ENCODE measurements around the gene SAMD11.

The SAMD11 gene

DNA sequence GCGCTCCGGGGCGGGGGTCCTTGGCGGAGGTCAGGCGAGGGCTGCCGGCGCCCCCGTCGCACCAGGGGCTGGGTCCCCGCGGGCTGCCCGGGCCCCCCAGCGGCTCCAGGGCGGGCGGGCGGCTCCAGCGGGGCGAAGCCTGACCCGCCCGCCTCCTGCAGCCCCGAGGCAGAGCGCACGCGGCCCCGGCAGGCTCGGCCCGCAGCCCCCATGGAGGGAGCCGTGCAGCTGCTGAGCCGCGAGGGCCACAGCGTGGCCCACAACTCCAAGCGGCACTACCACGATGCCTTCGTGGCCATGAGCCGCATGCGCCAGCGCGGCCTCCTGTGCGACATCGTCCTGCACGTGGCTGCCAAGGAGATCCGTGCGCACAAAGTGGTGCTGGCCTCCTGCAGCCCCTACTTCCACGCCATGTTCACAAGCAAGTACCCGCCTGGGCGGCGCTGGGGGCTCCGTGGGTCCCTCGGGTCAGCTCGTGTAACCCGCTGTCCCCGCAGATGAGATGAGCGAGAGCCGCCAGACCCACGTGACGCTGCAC, 37.5 kb downstream of the SAMD11 start:
- DNase-seq (ENCODE audit: low read depth in 2 of 3, low spot score in 1 of 3): no peak

DNA sequence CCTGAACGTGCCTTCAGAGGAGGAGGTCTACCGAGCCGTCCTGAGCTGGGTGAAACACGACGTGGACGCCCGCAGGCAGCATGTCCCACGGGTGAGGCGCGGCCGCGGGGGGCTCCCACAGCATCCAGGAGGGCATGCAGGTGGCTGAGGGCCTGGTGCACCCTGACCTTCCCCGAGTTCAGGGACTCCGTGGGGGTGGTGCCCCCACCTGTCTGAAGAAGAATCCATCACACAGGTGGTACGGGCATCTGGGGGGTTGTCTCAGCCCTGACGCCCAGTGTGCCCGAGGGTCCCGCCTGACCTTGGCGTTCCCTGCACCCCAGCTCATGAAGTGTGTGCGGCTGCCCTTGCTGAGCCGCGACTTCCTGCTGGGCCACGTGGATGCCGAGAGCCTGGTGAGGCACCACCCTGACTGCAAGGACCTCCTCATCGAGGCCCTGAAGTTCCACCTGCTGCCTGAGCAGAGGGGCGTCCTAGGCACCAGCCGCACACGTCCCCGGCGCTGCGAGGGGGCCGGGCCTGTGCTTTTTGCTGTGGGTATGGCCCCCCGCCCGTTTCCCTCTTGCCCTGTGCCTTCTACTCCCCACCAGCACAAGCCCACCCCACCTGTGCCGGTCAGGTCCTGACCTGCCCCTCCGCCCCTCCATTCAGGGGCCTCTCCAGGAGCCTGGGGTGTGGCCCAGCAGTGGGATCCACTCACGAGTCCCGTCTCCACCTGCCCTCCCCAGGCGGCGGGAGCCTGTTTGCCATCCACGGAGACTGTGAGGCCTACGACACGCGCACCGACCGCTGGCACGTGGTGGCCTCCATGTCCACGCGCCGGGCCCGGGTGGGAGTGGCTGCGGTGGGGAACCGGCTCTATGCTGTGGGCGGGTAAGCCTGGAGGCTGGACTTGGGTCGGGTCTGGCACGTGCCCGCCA, 38.9 kb downstream of the SAMD11 start:
- DNase-seq (ENCODE audit: low read depth in 2 of 3, low spot score in 1 of 3): no peak

DNA sequence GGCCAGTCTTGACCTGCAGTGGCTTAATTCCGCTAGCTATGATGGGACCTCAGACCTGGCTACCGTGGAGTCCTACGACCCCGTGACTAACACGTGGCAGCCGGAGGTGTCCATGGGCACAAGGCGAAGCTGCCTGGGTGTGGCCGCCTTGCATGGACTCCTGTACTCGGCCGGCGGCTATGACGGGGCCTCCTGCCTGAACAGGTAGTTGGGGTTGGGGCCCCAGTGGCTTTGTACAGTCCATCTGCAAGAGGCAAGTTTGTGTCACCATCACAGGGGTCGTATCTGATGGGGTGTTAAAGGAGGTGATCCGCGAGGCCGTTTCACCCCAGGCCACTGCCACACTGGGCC, 39.6 kb downstream of the SAMD11 start:
- no peak for DNase-seq (ENCODE audit: low read depth in 2 of 3, low spot score in 1 of 3)

DNA sequence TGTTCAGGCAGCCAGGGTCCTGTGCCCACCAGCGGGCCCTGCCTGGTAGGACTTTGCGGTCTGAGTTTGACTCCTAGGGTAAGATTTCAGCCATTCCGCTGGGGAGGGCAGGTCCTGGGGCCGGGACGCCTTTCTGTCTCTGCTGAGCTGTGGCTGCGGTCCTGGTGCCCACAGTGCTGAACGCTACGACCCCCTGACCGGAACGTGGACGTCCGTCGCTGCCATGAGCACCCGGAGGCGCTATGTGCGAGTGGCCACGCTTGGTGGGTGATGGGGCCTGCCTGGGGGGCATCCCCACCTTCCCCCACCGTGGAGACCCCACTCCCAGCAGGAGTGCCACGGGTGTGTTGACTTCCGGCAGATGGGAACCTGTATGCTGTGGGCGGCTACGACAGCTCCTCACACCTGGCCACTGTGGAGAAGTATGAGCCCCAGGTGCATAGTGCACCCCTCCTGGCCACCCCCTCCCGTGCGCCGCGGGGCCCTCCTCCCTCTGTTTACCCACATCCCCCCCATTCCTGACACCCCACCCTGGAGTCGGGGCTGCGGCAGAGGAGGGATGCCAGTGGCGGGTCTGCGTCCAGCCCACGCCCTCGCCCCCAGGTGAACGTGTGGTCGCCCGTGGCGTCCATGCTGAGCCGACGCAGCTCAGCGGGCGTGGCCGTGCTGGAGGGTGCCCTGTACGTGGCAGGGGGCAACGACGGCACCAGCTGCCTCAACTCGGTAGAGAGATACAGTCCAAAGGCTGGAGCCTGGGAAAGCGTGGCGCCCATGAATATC, 40.2 kb downstream of the SAMD11 start:
- DNase-seq (ENCODE audit: low read depth in 2 of 3, low spot score in 1 of 3): no peak

DNA sequence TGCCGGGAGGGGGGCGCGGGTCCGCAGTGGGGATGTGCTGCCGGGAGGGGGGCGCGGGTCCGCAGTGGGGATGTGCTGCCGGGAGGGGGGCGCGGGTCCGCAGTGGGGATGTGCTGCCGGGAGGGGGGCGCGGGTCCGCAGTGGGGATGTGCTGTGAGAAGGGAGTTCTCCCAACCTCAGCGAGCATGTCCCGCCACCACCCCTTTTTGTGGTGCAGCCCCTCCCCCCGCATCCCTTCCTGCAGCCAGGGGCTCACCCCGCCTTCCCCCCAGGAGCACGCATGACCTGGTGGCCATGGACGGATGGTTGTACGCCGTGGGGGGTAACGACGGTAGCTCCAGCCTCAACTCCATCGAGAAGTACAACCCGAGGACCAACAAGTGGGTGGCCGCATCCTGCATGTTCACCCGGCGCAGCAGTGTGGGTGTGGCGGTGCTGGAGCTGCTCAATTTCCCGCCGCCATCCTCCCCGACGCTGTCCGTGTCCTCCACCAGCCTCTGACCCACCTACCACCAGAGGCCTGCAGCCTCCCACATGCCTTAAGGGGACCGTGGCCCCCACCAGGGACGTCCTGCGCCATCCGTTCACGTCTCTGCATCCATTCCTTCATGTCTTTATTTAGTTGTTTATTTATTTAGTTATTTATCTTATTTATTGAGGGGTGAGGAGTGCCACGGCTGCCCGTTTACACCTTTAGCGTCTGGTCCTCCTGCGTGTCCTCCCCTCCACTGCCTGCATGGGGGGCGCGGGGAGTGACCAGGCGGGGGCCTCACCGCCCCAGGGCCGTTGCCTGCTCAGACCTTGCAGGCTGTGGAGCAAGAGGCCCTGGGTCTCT, 41.2 kb downstream of the SAMD11 start:
- DNase-seq (ENCODE audit: low read depth in 2 of 3, low spot score in 1 of 3): no peak

DNA sequence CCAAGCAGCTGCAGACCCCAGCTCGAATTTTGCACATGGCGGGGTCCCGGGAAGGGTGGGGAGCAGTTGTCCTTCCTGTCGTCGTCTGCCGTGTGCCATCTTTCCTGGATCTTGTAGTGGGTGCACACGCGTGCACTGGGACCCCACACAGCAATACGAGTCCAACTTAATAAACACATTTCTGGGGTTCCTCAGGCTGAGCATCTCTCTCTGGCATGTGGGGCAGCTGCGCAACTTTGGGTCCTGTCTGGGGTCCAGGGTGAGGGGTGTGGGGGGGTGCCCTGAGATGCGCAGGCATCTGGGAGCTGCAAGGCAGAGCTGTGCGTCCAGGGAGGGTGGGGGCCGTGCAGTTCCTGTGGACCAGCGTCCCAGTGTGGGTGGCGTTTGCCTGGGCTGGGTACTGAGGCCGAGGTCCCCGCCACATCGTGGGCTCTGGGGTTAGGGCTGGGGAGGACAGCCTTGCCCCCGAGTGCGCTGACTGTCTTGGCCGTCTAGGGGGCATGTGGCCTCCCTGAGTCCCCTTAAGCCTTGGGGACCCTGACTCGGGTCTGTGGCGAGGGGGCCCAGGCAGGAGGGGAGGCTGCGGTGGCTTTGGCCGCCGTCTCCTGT, 41.9 kb downstream of the SAMD11 start:
- DNase-seq (ENCODE audit: low read depth in 2 of 3, low spot score in 1 of 3): no peak

DNA sequence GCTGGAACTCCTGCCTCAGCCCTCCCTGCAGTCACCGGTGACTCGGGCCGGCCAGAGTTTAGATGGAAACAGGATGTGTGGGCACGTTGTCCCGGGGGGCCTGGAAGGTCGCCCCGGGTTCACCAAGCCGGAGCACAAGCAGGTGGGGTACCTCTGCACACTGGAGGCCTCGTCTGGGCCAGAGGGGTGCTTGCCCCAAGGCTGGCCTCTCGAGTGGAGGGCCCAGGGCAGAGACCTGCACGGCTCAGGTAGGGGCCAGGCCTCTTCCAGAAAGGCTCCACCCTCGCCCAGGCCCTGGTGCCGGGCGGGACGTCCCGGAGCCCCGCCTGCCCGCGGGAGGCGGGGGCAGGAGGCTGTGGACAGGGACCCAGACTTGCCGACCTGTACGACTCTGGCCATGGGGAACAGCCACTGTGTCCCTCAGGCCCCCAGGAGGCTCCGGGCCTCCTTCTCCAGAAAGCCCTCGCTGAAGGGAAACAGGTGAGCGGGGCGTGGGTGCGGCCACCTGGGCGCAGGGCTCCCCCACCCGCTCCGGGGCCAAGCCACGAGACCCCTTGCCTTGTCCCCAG, 42.5 kb downstream of the SAMD11 start, which contains the start of gene PLEKHN1:
PLEKHN1 (plus strand) TSS at position 348 of the 569 bp plus-strand sequence; CDS start at position 398, 50 bp downstream.
- DNase-seq (ENCODE audit: low read depth in 2 of 3, low spot score in 1 of 3): peak in 1 of 3 donors; percentile 30

DNA sequence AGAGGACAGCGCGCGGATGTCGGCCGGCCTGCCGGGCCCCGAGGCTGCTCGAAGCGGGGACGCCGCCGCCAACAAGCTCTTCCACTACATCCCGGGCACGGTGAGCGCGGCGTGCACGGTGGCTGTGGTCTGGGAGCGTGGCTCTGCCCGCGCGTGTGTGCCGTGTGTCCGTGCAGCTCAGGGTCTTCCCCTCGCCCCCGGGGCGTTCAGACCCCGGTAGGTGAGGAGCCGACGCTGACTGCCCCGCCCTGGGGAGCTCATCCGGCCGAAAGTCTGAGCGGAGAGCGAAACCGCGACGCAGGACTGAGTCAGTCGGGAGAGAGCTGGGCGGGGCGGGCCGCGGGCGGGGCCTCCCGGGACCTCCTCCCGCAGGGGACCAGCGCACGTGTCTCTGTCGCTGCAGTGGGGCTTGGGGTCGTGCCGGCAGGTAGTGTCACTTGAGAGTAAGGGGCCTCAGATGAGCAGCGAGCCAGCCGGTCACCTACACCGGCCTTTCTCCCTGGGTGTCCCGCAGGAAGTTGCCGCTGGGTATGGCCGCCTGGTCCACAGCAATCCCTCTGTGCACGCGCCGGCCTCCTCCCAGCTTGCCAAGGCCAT, 43.1 kb downstream of the SAMD11 start:
- DNase-seq (ENCODE audit: low read depth in 2 of 3, low spot score in 1 of 3): peak; percentile 58 to 83 (median 74)

DNA sequence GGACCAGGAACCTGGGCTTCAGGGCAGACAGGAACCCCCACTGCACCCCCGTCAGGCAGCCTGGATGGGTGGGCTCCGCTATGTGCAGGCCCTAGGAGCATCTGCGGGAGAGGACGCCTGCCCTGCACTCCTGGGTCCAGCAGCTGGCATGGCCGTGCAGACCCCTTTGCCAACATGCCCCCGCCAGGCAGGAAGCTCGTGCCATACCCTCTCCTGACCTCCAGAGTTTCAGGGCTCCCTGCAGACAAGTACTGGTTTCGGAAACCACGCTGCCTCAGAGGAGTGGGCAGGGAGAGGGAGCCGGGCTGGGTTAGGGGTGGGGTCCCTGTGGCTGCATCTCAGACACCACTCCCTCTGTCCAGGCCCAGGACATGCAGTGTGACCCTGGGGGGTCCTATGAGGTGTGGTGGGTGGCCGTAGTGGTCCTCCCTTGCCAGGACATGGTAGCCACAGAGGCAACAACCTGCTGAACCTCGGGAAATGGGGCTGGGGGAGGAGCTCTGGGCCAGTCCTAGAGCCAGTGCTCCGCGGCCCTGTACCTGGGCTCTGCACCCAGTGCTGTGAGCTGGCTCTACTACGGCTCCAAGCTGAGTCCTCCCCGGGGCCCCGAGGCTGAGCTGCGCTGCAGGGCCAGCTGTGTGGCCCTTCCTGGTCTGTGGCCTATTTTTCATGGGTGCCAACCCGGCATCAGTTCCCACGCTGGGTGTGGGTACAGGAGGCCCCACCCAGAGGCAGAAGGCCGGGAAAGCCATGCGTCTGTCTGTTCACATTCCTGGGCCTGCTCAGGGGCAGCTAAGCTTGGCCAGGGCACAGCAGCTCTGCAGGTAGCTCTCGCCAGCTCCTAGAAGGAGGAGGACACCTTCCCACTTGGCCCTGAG, 44.0 kb downstream of the SAMD11 start:
- no peak for DNase-seq (ENCODE audit: low read depth in 2 of 3, low spot score in 1 of 3)

DNA sequence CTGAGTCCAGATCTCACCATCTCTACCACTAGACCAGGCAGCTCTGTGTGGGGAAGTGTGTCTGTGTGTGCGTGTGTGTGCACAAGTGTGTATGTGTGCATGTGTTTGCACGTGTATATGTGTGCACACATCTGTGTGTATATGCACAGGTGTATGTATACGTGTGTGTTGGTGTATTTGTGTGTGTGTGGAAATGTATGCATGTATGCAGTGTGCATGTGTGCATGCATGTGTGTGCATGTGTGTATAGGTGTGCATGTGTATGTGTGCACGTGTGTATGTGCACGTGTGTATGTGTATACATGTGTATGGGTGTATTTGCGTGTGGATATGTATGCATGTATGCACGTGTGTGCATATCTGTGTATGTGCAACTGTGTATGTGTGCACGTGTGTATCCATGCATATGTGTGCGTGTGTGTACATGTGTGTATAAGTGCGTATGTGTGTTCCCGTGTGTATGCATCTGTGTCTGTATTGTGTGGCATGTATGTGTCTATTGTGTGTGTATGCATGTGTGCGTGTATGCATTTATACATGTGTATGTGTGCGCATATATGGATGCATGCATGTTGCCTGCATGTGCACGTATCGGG, 45.6 kb downstream of the SAMD11 start:
- no peak for DNase-seq (ENCODE audit: low read depth in 2 of 3, low spot score in 1 of 3)

DNA sequence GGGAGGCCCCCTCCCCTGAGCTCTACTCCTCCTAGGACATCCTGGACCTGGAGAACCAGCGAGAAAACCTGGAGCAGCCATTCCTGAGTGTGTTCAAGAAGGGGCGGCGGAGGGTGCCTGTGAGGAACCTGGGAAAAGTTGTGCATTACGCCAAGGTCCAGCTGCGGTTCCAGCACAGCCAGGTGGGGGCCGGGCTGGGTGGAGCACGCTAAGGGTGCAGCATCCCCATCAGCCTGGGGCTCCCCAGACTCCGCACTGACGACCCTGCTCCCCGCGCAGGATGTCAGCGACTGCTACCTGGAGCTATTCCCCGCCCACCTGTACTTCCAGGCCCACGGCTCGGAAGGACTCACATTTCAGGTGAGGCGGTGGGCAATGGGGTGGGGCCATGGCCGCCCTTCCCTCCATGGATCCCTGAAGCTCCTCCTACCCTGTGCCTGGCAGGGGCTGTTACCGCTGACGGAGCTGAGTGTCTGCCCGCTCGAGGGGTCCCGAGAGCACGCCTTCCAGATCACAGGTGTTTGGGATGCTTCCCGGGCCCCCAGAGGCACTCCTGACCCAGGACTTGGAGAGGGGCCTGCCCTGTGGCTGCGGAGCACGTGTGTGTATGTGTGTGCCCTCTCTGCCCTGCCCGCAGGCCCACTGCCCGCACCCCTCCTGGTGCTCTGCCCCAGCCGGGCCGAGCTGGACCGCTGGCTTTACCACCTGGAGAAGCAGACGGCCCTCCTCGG, 46.7 kb downstream of the SAMD11 start:
- no peak for DNase-seq (ENCODE audit: low read depth in 2 of 3, low spot score in 1 of 3)

DNA sequence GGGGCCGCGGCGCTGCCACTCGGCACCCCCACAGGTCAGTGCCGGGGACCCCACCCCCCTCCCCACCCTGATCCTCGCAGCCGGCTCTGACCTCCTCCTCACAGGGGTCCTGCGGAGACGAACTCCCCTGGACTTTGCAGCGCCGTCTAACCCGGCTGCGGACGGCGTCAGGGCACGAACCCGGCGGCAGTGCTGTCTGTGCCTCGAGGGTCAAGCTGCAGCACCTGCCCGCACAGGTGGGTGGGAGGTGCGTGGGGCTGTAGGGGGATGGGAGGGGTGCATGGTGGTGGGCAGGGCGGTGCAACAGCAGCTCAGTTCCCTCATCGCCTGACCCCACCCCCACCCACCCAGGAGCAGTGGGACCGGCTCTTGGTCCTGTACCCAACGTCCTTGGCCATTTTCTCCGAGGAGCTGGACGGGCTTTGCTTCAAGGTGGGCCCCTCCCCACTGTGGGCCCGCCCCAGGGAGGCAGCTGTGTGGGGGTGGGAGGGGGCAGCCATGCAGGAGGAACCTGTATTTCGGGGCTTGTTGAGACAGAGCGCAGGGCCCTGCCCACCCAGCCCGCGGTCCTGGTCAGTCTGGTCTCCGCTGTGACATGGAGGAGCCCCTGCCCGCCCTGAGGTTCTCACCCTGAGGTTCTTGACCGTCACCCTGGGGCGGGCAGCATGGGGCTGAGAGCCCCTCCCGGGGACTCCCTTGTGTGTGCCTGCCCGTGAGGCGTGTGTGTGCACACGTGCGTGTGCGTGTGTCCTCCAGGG, 47.4 kb downstream of the SAMD11 start:
- no peak for DNase-seq (ENCODE audit: low read depth in 2 of 3, low spot score in 1 of 3)

DNA sequence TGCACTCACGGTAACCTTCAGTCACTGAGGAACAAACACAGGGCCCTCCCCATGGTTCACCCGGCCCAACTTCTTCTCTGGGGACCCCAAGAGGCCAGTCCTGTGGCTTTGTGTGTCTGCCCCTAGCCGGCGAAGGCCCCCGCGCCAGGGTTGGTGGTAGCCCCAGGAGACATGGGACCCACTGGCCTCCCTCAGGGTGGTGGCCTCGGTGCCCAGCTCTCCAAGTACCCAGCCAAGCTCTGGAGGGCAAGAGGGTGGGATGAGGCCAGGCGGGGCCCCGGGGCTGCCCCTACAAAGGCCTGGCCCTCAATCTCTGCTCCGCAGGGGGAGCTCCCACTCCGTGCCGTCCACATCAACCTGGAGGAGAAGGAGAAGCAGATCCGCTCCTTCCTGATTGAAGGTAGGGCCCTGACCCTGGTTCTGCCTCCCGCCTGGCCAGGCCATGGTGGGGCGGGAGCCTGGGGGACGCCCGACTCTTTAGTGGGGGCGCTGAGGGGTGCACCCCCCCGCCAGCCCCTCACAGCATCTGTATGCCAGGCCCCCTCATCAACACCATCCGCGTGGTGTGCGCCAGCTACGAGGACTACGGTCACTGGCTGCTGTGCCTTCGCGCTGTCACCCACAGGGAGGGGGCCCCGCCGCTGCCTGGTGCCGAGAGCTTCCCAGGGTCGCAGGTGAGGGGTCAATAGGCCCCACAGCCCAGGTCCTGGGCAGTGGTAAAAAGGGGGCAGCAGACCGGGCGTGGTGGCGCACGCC, 48.2 kb downstream of the SAMD11 start:
- DNase-seq (ENCODE audit: low read depth in 2 of 3, low spot score in 1 of 3): no peak

DNA sequence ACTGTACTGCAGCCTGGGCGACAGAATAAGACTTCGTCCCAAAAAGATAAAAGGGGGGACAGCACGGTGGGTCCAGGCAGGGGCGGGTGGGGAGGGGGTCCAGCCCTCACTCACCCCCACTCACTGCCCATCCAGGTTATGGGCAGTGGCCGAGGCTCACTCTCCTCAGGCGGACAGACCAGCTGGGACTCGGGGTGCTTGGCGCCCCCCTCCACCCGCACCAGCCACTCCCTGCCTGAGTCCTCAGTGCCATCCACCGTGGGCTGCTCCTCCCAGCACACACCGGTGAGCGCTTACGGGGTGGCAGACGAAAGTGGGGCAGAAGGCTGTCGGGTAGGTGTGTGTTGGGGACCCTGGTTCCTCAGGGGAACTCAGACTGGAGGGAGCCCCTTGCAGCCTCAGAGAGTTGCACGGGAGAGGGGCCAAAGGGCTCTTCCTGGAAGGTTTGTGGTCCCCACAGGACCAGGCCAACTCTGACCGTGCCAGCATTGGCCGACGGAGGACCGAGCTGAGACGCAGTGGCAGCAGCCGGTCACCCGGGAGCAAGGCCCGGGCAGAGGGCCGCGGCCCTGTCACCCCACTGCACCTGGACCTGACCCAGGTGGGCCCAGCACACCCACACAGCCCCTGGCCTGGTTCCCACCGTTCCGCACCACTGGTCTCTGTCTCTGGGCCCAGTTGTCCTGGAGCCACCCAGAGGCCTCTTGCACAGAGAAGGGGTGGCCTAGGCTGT, 49.2 kb downstream of the SAMD11 start:
- DNase-seq (ENCODE audit: low read depth in 2 of 3, low spot score in 1 of 3): no peak

DNA sequence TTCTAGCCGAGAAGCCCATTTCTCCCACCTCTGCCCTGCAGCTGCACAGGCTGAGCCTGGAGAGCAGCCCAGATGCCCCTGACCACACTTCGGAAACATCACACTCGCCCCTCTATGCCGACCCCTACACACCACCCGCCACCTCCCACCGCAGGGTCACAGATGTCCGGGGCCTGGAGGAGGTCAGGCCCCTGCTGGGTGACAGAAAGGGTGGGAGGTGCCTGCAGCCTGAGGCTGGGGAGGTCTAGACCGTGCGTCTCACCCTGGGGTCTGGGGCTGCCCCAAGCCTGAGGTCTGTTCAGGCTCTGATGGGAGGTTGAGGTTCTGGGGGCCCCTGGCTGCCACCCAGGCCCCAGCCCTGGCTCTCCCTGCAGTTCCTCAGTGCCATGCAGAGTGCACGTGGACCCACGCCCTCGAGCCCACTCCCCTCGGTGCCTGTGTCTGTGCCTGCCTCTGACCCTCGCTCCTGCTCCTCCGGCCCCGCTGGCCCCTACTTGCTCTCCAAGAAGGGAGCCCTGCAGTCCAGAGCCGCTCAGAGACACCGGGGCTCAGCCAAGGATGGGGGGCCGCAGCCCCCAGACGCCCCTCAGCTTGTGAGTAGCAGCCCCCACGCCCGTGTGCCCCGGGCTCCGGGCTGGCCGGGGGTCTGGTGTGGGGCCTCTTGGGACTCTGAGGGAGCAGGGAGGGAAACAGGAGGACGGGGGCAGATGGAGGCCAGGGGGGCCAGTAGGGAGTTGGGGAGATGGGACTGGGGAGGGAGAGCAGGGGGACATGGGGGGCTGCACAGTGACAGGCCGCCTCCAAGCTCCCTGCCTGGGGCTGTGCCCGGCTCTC, 50.0 kb downstream of the SAMD11 start:
- DNase-seq (ENCODE audit: low read depth in 2 of 3, low spot score in 1 of 3): no peak
